Ovary (tissue), 10 donors: ENCODE measurements around the gene CEP152. TPM values are rescaled to one million over a fixed set of nuclear protein-coding genes. Genes with fewer than 3 reads are reported as not detected.
A peak's percentile ranks its signal among the peaks of the same experiment; 100 is the strongest.

Experiments used
- DNase-seq, 5 donors: peaks; one replicate each; pipeline ENCODE4 v3.0.0-alpha.2; 2019 to 2020
- H3K27ac ChIP-seq, 2 donors: fragments of 200-600 bp; one replicate each; pipeline versions ENCODE4 v1.5.1 to v1.8.0; 2019 to 2022
- H3K27me3 ChIP-seq: fragments of 200-600 bp; one replicate; pipeline ENCODE4 v1.8.0; 2022
- H3K36me3 ChIP-seq: fragments of 200-600 bp; sonication (generic); one replicate; pipeline ENCODE4 v1.5.1; 2019
- H3K4me1 ChIP-seq: one replicate; pipeline ENCODE4 v1.8.1; 2013; ENCODE audit warnings: mild to moderate bottlenecking, moderate library complexity; ENCODE audit not compliant: insufficient read depth
- H3K4me3 ChIP-seq: fragments of 200-600 bp; sonication (generic); one replicate; pipeline ENCODE4 v1.5.1; 2017
- H3K9me3 ChIP-seq, 2 donors: fragments of 200-600 bp in 1 of 2; sonication (generic) in 1 of 2; one replicate each; pipeline versions ENCODE4 v1.5.1 to v1.8.1; 2013 to 2019; ENCODE audit warnings: mild to moderate bottlenecking in 1 of 2, moderate library complexity in 1 of 2
- EP300 ChIP-seq: sonication (generic); formaldehyde crosslinking; IDR thresholded peaks from one replicate; pipeline ENCODE4 v1.6.1; 2017; ENCODE audit warnings: antibody characterized with exemption
- POLR2A ChIP-seq: fragments of 450-650 bp; IDR thresholded peaks from one replicate; pipeline ENCODE4 v1.6.1; 2017; ENCODE audit warnings: antibody characterized with exemption, mild to moderate bottlenecking, moderate library complexity
- WGBS, 3 donors: extraction: QIAGEN DNeasy Blood & Tissue Kit in 1 of 3; methylation state at CpG; one replicate each; pipeline versions ENCODE4 v1.1.5 to v1.1.7; 2013 to 2017; 5-methylcytosine and 5-hydroxymethylcytosine counted together
- intact Hi-C, 4 donors: fragments of 100-400 bp; cut with DNase I; formaldehyde crosslinking; loops; one replicate each; pipeline versions ENCODE4 v1.11.0 to v1.15.1; 2022 to 2023
- long read RNA-seq, 3 donors: library from polyadenylated mRNA in 2 of 3; unstranded in 2 of 3; transcript quantifications; one replicate each; pipeline ENCODE4 v2.0.0 and lab custom pipeline, GENCODE V29; 2021 to 2026
- polyA plus RNA-seq, 2 donors: library from polyadenylated mRNA; stranded (reverse); fragments of 200-250 nt in 1 of 2; fragments of 350-450 nt in 1 of 2; fragmentation: Illumina TruSeq in 1 of 2; extraction: RNeasy Lipid Tissue Mini Kit (QIAGEN cat#74804) in 1 of 2; gene quantifications; one replicate each; pipeline ENCODE4 v1.2.3, GENCODE V29; 2013 to 2014
- total RNA-seq, 7 donors: library from RNA; depleted of rRNA in 2 of 7; stranded (reverse); fragments of >200 nt in 2 of 7; fragmentation: NEBNext Ultra II Directional in 3 of 7; extraction: Animal tissue kit (Norgen Biotek cat#: 25700) in 3 of 7; gene quantifications; one replicate each; pipeline versions ENCODE4 v1.1.0 to v1.2.4, GENCODE V29; 2016 to 2023
- TF ChIP-seq, protein P1 (sequence below), 3 donors: fragments of 450-650 bp in 2 of 3; fragments of 200-600 bp in 1 of 3; IDR thresholded peaks; one replicate each; pipeline versions ENCODE4 v1.5.1 to v1.8.0; 2016 to 2022; ENCODE audit warnings: antibody characterized with exemption in 3 of 3, mild to moderate bottlenecking in 1 of 3
- donor health status: DM: no; HTN: no; CAD: no; lungs with moderate emphysema.
- donor health status: DM: no; HTN: no; CAD: no.
- donor health status: Bipolar disorder and iron deficiency.
- donor health status: DM: yes; HTN: yes; CAD: no.
- donor health status: DM: no; HTN: no; CAD: no.
- donor health status: DM: yes; HTN: yes; CAD: no.

Gene CEP152, protein sequence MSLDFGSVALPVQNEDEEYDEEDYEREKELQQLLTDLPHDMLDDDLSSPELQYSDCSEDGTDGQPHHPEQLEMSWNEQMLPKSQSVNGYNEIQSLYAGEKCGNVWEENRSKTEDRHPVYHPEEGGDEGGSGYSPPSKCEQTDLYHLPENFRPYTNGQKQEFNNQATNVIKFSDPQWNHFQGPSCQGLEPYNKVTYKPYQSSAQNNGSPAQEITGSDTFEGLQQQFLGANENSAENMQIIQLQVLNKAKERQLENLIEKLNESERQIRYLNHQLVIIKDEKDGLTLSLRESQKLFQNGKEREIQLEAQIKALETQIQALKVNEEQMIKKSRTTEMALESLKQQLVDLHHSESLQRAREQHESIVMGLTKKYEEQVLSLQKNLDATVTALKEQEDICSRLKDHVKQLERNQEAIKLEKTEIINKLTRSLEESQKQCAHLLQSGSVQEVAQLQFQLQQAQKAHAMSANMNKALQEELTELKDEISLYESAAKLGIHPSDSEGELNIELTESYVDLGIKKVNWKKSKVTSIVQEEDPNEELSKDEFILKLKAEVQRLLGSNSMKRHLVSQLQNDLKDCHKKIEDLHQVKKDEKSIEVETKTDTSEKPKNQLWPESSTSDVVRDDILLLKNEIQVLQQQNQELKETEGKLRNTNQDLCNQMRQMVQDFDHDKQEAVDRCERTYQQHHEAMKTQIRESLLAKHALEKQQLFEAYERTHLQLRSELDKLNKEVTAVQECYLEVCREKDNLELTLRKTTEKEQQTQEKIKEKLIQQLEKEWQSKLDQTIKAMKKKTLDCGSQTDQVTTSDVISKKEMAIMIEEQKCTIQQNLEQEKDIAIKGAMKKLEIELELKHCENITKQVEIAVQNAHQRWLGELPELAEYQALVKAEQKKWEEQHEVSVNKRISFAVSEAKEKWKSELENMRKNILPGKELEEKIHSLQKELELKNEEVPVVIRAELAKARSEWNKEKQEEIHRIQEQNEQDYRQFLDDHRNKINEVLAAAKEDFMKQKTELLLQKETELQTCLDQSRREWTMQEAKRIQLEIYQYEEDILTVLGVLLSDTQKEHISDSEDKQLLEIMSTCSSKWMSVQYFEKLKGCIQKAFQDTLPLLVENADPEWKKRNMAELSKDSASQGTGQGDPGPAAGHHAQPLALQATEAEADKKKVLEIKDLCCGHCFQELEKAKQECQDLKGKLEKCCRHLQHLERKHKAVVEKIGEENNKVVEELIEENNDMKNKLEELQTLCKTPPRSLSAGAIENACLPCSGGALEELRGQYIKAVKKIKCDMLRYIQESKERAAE (N-terminal part only)
- total RNA-seq (1 to 10 TPM; 1.7 to 3.7 (median 2.5) TPM), polyA plus RNA-seq (1 to 10 TPM; 1.4 to 1.8 TPM)
- long read RNA-seq, donor 1, partial matches to known transcripts: 4 of 5 reads
- long read RNA-seq, donor 1, other reads (novel, unspliced or antisense): 1 of 5 reads
- long read RNA-seq, donor 2, partial matches to known transcripts: 0 of 1 reads
- long read RNA-seq, donor 2, other reads (novel, unspliced or antisense): 0 of 1 reads
- long read RNA-seq, donor 3, partial matches to known transcripts: 0 of 1 reads
- long read RNA-seq, donor 3, other reads (novel, unspliced or antisense): 1 of 1 reads

GRCh38 chr15:48810414-48811324, at the start of gene CEP152:
CEP152 (minus strand) TSS chr15:48811069; CDS start chr15:48805649, 5,420 bp downstream.
- no peaks in the 10 kb centered on the region for H3K36me3 ChIP-seq
- peak; percentile 97 to 99 (median 98) for DNase-seq
- no peaks in the 10 kb centered on the region for H3K9me3 ChIP-seq
- intact Hi-C loops: no loop called here
- peaks cover 2% of the 10 kb centered on the region for H3K4me1 ChIP-seq
- TF ChIP-seq, protein P1, sequence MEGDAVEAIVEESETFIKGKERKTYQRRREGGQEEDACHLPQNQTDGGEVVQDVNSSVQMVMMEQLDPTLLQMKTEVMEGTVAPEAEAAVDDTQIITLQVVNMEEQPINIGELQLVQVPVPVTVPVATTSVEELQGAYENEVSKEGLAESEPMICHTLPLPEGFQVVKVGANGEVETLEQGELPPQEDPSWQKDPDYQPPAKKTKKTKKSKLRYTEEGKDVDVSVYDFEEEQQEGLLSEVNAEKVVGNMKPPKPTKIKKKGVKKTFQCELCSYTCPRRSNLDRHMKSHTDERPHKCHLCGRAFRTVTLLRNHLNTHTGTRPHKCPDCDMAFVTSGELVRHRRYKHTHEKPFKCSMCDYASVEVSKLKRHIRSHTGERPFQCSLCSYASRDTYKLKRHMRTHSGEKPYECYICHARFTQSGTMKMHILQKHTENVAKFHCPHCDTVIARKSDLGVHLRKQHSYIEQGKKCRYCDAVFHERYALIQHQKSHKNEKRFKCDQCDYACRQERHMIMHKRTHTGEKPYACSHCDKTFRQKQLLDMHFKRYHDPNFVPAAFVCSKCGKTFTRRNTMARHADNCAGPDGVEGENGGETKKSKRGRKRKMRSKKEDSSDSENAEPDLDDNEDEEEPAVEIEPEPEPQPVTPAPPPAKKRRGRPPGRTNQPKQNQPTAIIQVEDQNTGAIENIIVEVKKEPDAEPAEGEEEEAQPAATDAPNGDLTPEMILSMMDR (IDR thresholded peaks at IDR 0.05): no peak
- TF ChIP-seq EP300: no peak
- no peak for TF ChIP-seq POLR2A
- H3K4me3 ChIP-seq: peak within 1 kb of the TSS; percentile 53
- H3K27ac ChIP-seq: peak within 1 kb of the TSS in 1 of 2 donors; percentile 19
- WGBS, 3 donors: 0% methylated on average over 48 to 51 of the region's 51 CpGs
- H3K27me3 ChIP-seq: no peaks in the 10 kb centered on the region

DNA sequence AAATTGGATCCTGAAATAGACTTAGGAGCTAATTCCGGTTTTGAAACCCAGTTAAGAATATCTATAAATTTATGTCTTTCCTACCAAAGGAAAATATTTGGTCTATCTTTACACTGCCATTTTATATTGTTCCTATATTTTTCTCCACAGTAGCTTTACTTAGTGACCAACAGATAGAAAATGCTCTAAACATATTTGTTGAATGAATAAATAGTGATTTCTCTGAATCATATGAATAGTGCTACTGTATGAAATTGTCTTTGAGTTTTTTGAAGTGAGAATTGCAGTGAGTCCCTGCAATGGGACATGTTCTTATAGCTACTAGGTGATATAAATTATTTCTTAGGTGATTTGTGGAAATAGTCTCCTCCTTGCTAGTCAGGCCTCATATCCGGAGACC, 48.6 kb upstream of the CEP152 start:
- TF ChIP-seq, protein P1 (IDR thresholded peaks at IDR 0.05): no peak
- no peak for TF ChIP-seq POLR2A
- TF ChIP-seq EP300: no peak
- no peaks in the 10 kb centered on the region for H3K27me3 ChIP-seq
- no peak overlapping the region for H3K27ac ChIP-seq
- no peaks in the 10 kb centered on the region for H3K36me3 ChIP-seq
- peaks cover 5% of the 10 kb centered on the region for H3K4me1 ChIP-seq
- H3K4me3 ChIP-seq: no peak overlapping the region
- intact Hi-C loops: loop anchor here in 1 of 4 donors (5.0 kb wide), 1 partner anchor 1288 kb away; no protein-coding TSS in a partner anchor
- WGBS, 3 donors: 84 to 90% (median 86%) methylated on average over 2 of the region's 2 CpGs
- no peaks in the 10 kb centered on the region for H3K9me3 ChIP-seq
- DNase-seq: no peak

DNA sequence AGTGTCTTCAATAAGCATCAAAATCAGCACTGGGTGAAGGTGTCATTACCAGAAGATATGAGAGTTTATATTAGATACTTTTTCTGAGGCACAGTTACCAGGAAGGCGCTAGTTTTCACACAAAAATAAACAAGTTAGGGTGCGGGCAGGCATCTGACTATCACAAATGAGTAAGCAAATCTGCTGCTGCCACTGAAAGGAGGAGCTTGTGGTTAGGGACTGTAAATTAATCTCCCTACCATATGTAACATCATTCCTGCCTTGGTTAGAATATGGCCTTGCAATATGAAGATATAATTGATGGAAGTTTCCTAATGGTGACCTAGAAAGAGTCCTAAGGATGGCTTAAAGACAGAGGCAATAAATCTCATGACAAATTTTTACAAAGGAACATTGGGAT, 47.5 kb upstream of the CEP152 start:
- H3K4me3 ChIP-seq: no peak overlapping the region
- DNase-seq: no peak
- no peak overlapping the region for H3K27ac ChIP-seq
- H3K4me1 ChIP-seq: peaks cover 5% of the 10 kb centered on the region
- H3K36me3 ChIP-seq: no peaks in the 10 kb centered on the region
- intact Hi-C loops: loop anchor here in 1 of 4 donors (5.0 kb wide), 1 partner anchor 1289 kb away; no protein-coding TSS in a partner anchor
- no peaks in the 10 kb centered on the region for H3K27me3 ChIP-seq
- no peaks in the 10 kb centered on the region for H3K9me3 ChIP-seq
- TF ChIP-seq POLR2A: no peak
- TF ChIP-seq EP300: no peak
- TF ChIP-seq, protein P1 (IDR thresholded peaks at IDR 0.05): no peak
- WGBS, 3 donors: 65 to 70% (median 68%) methylated on average over 2 of the region's 2 CpGs
